Endodermal cell (in vitro differentiated cells): ENCODE results near the gene UHRF1. TPM values are rescaled to one million over a fixed set of nuclear protein-coding genes. Genes with fewer than 3 reads are reported as not detected.

ENCODE experiments used
- DNase-seq: peaks from one replicate; pipeline ENCODE4 v3.0.0-alpha.2; 2017
- H3K27ac ChIP-seq: 2 replicates; pipeline ENCODE4 v1.5.1; 2013; ENCODE audit warnings: mild to moderate bottlenecking, low read depth, low read length, moderate library complexity
- H3K27me3 ChIP-seq: 2 replicates; pipeline ENCODE4 v1.6.1; 2013; ENCODE audit warnings: mild to moderate bottlenecking, low read length, moderate library complexity; ENCODE audit not compliant: insufficient read depth, control insufficient read depth, poor library complexity, severe bottlenecking
- H3K36me3 ChIP-seq: 2 replicates; pipeline ENCODE4 v1.7.0; 2013; ENCODE audit warnings: mild to moderate bottlenecking, low read length, moderate library complexity; ENCODE audit not compliant: control insufficient read depth, insufficient read depth
- H3K4me1 ChIP-seq: one replicate; pipeline ENCODE4 v1.7.0; 2013; ENCODE audit warnings: low read length; ENCODE audit not compliant: control insufficient read depth, insufficient read depth
- H3K4me3 ChIP-seq: 2 replicates; pipeline ENCODE4 v1.5.1; 2013; ENCODE audit warnings: mild to moderate bottlenecking, low read length, moderate library complexity
- H3K9ac ChIP-seq: 2 replicates; pipeline ENCODE4 v1.6.1; 2013; ENCODE audit warnings: mild to moderate bottlenecking, low read length, moderate library complexity; ENCODE audit not compliant: poor library complexity, severe bottlenecking; ENCODE audit errors: extremely low read depth
- H3K9me3 ChIP-seq: 2 replicates; pipeline ENCODE4 v1.6.1; 2013; ENCODE audit warnings: mild to moderate bottlenecking, low read length, moderate library complexity; ENCODE audit not compliant: control insufficient read depth
- H3K27ac Mint-ChIP-seq: 2 replicates; pipeline ENCODE4 v1.8.0; 2020; ENCODE audit warnings: mixed read lengths
- H3K27me3 Mint-ChIP-seq: 2 replicates; pipeline ENCODE4 v1.8.0; 2021; ENCODE audit warnings: mild to moderate bottlenecking, mixed read lengths; ENCODE audit not compliant: insufficient read depth
- H3K36me3 Mint-ChIP-seq: 2 replicates; pipeline ENCODE4 v1.8.0; 2020; ENCODE audit warnings: low read depth, mixed read lengths
- H3K4me1 Mint-ChIP-seq: 2 replicates; pipeline ENCODE4 v1.8.0; 2020; ENCODE audit warnings: mixed read lengths
- H3K4me3 Mint-ChIP-seq: 2 replicates; pipeline ENCODE4 v1.8.0; 2020; ENCODE audit warnings: mild to moderate bottlenecking, moderate library complexity, mixed read lengths
- H3K9me3 Mint-ChIP-seq: 2 replicates; pipeline ENCODE4 v1.8.0; 2020; ENCODE audit warnings: mild to moderate bottlenecking, mixed read lengths
- CTCF ChIP-seq: fragments of 200-600 bp; sonication (generic); conservative IDR thresholded peaks from 2 replicates; pipeline ENCODE4 v1.5.0; 2021; ENCODE audit warnings: antibody characterized with exemption, mild to moderate bottlenecking
- WGBS, 2 experiments: methylation state at CpG; one replicate each; pipeline versions ENCODE4 v1.1.5 to v1.1.7; 2013; ENCODE audit warnings: missing lambda C conversion rate in 2 of 2, mixed read lengths in 1 of 2; ENCODE audit not compliant: insufficient coverage in 1 of 2, insufficient read length in 1 of 2; 5-methylcytosine and 5-hydroxymethylcytosine counted together
- total RNA-seq, 2 donors: library from RNA; stranded (reverse); fragmentation: NEBNext Ultra II Directional in 1 of 2; extraction: Animal tissue kit (Norgen Biotek cat#: 25700) in 1 of 2; gene quantifications; 2 replicates in 1 of 2; 3 replicates in 1 of 2; pipeline ENCODE4 v1.2.1, GENCODE V29; 2021

Gene UHRF1
- total RNA-seq, 2 donors from 2014 or later: 54.6 to 59.4 TPM

GRCh38 chr19:4911314-4911713 lies 2.0 kb downstream of the UHRF1 start:
- H3K27ac Mint-ChIP-seq: peak overlapping the region; percentile 61
- peak overlapping the region; percentile 74 for H3K4me3 Mint-ChIP-seq
- Histone ChIP-seq H3K27ac (peak overlapping the region; percentile 42), H3K9me3 (no peaks in the 10 kb centered on the region), H3K36me3 (peaks cover 26% of the 10 kb centered on the region), H3K9ac (no peak overlapping the region), H3K4me3 (peak overlapping the region; percentile 78), H3K27me3 (no peaks in the 10 kb centered on the region), H3K4me1 (peaks cover 12% of the 10 kb centered on the region)
- no peaks in the 10 kb centered on the region for H3K9me3 Mint-ChIP-seq
- peaks cover 34% of the 10 kb centered on the region for H3K36me3 Mint-ChIP-seq
- TF ChIP-seq CTCF: no peak
- peaks cover under 1% of the 10 kb centered on the region for H3K27me3 Mint-ChIP-seq
- DNase-seq: no peak
- H3K4me1 Mint-ChIP-seq: peaks cover 22% of the 10 kb centered on the region
- WGBS, 2 experiments: 72% methylated on average over 8 to 15 of the region's 15 CpGs

- peak overlapping the region; percentile 74 for H3K4me3 Mint-ChIP-seq
- H3K4me1 Mint-ChIP-seq: peaks cover 22% of the 10 kb centered on the region
- H3K9me3 Mint-ChIP-seq: no peaks in the 10 kb centered on the region
- DNase-seq: peak; percentile 80
- Histone ChIP-seq H3K36me3 (peaks cover 26% of the 10 kb centered on the region), H3K27me3 (no peaks in the 10 kb centered on the region), H3K27ac (peak overlapping the region; percentile 42), H3K9me3 (no peaks in the 10 kb centered on the region), H3K4me3 (peak overlapping the region; percentile 78), H3K4me1 (peaks cover 12% of the 10 kb centered on the region), H3K9ac (no peak overlapping the region)
- WGBS, 2 experiments: 77 to 79% methylated on average over 21 to 29 of the region's 29 CpGs
- peak overlapping the region; percentile 61 for H3K27ac Mint-ChIP-seq
- H3K36me3 Mint-ChIP-seq: peaks cover 39% of the 10 kb centered on the region
- TF ChIP-seq CTCF: peak; percentile 72
- H3K27me3 Mint-ChIP-seq: no peaks in the 10 kb centered on the region
Measured at GRCh38 chr19:4911786-4912672, 2.7 kb downstream of the UHRF1 start.

- H3K9me3 Mint-ChIP-seq: no peaks in the 10 kb centered on the region
- H3K4me3 ChIP-seq: no peak overlapping the region
- H3K4me3 Mint-ChIP-seq: no peak overlapping the region
- peaks cover 12% of the 10 kb centered on the region for H3K4me1 Mint-ChIP-seq
- H3K9ac ChIP-seq: no peak overlapping the region
- no peak for TF ChIP-seq CTCF
- no peaks in the 10 kb centered on the region for H3K27me3 Mint-ChIP-seq
- no peak for DNase-seq
- H3K36me3 ChIP-seq: peaks cover 26% of the 10 kb centered on the region
- H3K27ac ChIP-seq: peak overlapping the region; percentile 16
- H3K27me3 ChIP-seq: no peaks in the 10 kb centered on the region
- 90 to 92% methylated on average over 15 to 24 of the region's 24 CpGs for WGBS, 2 experiments
- peaks cover 48% of the 10 kb centered on the region for H3K36me3 Mint-ChIP-seq
- H3K9me3 ChIP-seq: no peaks in the 10 kb centered on the region
- H3K4me1 ChIP-seq: peaks cover 12% of the 10 kb centered on the region
- H3K27ac Mint-ChIP-seq: peak overlapping the region; percentile 67
Measured at GRCh38 chr19:4913996-4914735, 4.9 kb downstream of the UHRF1 start.
